ENCODE data around the gene SMC6. TPM values are rescaled to one million over a fixed set of nuclear protein-coding genes. Genes with fewer than 3 reads are reported as not detected.

The SMC6 gene
- total and polyA plus RNA-seq, 10 of the 15 experiments (the other 5 are each of a cell fraction or from before 2014, with no cell fraction given), result 12.8 to 63.8 (median 38.8) TPM

DNA sequence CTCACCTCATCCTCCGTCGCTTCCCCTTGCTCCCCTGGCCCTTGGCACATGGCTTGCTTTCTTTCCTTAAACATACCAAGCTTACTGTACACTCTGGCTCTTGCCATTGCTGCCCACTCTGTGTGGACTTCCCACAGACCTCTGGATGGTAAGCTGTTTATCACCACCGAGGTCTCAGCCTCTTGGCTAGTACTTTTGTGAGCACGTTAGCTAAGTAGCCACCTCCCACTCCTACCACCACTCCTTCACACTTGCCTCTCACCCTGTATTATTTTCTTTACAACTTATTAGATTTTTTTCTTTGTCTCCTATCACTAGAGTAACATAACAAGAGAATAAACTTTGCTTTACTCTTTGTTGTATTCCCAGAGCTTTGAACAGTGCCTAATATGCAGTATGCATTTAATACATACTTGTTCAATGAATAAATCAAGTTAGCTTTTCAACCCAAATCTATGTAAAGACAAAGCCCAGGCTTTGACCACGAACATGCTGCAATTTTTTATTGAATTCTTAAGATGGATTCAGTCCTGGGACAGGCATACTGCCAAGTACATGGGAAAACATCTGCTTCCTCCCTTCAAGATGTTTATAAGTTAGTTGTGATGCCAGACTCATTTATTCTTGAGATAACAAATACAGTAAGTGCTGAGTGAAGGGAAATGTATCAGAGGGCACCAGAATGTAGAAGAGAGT is 37.7 kb upstream of the SMC6 start:
- ChIA-PET POLR2A (no interaction called here), SMC1A (ENCODE audit: uncharacterized antibody, unreplicated experiment) (interaction anchor here (0.7 to 1.8 kb wide), 5 partner anchors 15 to 72 kb away, joined by 3 to 7 read pairs (median 3); no protein-coding TSS in a partner anchor), CTCF (interaction anchor here (0.7 to 1.3 kb wide), 4 partner anchors 9 to 77 kb away, joined by 3 to 5 read pairs (median 3); no protein-coding TSS in a partner anchor), RAD21 (ENCODE audit: unreplicated experiment) (no interaction called here)
- Histone ChIP-seq H3K9ac (ENCODE audit: control insufficient read depth, insufficient read depth, low read length) (no peak overlapping the region), H3K9me3 (replicated peaks; ENCODE audit: control insufficient read depth, insufficient read depth, low read length) (no peaks in the 10 kb centered on the region), H2AFZ (ENCODE audit: control insufficient read depth, low read depth, low read length) (no peak overlapping the region), H3K27ac (ENCODE audit: control insufficient read depth, insufficient read depth) (no peak overlapping the region), H3K4me3 (no peak overlapping the region), H3K79me2 (ENCODE audit: control insufficient read depth, insufficient read depth, low read length) (no peaks in the 10 kb centered on the region), H4K20me1 (ENCODE audit: control insufficient read depth, insufficient read depth) (no peaks in the 10 kb centered on the region), H3K4me2 (ENCODE audit: control insufficient read depth, insufficient read depth) (no peak overlapping the region), H3K36me3 (ENCODE audit: control insufficient read depth in 2 of 2, insufficient read depth in 2 of 2, low read length in 1 of 2) (no peaks in the 10 kb centered on the region), H3K4me1 (ENCODE audit: control insufficient read depth, insufficient read depth, low read length) (no peaks in the 10 kb centered on the region), H3K27me3 (replicated peaks in 1 of 2; ENCODE audit: control insufficient read depth in 2 of 2, insufficient read depth in 2 of 2, low read length in 1 of 2) (no peaks in the 10 kb centered on the region)
- no peak for ATAC-seq
- intact Hi-C loops (cut with micrococcal nuclease; ENCODE audit: unreplicated experiment) (no loop called here), in situ Hi-C loops (cut with MboI) (no loop called here)
- DNase-seq (ENCODE audit: low read depth, low spot score), result no peak
- FAIRE-seq, result no peak
- no TSS peak for BruUV-seq (replicated peaks)
- WGBS (ENCODE audit: insufficient coverage, insufficient replicate concordance, low lambda C conversion rate, missing lambda C conversion rate), result 72% methylated on average over 5 of the region's 5 CpGs
- TF ChIP-seq YY1 (IDR thresholded peaks at IDR 0.05; ENCODE audit: low read depth, low read length) (no peak), NFIC (IDR thresholded peaks at IDR 0.05; ENCODE audit: low read depth, low read length) (no peak), MTA2 (IDR thresholded peaks at IDR 0.05; ENCODE audit: low read depth) (no peak), TCF7 (IDR thresholded peaks at IDR 0.05; ENCODE audit: borderline replicate concordance) (no peak), SIN3A (IDR thresholded peaks at IDR 0.05; ENCODE audit: low read depth, low read length) (no peak), TCF3 (IDR thresholded peaks at IDR 0.05; ENCODE audit: borderline replicate concordance, insufficient read depth, low read depth, low read length) (no peak), RB1 (IDR thresholded peaks at IDR 0.05; ENCODE audit: borderline replicate concordance) (no peak), TCF12 (IDR thresholded peaks at IDR 0.05; ENCODE audit: low read depth, low read length) (no peak), HDGF (IDR thresholded peaks at IDR 0.05) (no peak), KAT2A (conservative IDR thresholded peaks at IDR 0.05; ENCODE audit: control insufficient read depth, low read depth, low read length) (no peak), BACH1 (IDR thresholded peaks at IDR 0.05; ENCODE audit: borderline replicate concordance) (no peak)
- TF ChIP-seq, protein P1, sequence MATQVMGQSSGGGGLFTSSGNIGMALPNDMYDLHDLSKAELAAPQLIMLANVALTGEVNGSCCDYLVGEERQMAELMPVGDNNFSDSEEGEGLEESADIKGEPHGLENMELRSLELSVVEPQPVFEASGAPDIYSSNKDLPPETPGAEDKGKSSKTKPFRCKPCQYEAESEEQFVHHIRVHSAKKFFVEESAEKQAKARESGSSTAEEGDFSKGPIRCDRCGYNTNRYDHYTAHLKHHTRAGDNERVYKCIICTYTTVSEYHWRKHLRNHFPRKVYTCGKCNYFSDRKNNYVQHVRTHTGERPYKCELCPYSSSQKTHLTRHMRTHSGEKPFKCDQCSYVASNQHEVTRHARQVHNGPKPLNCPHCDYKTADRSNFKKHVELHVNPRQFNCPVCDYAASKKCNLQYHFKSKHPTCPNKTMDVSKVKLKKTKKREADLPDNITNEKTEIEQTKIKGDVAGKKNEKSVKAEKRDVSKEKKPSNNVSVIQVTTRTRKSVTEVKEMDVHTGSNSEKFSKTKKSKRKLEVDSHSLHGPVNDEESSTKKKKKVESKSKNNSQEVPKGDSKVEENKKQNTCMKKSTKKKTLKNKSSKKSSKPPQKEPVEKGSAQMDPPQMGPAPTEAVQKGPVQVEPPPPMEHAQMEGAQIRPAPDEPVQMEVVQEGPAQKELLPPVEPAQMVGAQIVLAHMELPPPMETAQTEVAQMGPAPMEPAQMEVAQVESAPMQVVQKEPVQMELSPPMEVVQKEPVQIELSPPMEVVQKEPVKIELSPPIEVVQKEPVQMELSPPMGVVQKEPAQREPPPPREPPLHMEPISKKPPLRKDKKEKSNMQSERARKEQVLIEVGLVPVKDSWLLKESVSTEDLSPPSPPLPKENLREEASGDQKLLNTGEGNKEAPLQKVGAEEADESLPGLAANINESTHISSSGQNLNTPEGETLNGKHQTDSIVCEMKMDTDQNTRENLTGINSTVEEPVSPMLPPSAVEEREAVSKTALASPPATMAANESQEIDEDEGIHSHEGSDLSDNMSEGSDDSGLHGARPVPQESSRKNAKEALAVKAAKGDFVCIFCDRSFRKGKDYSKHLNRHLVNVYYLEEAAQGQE (IDR thresholded peaks at IDR 0.05; ENCODE audit: low read depth, low read length), result no peak
- TF ChIP-seq, protein P2, sequence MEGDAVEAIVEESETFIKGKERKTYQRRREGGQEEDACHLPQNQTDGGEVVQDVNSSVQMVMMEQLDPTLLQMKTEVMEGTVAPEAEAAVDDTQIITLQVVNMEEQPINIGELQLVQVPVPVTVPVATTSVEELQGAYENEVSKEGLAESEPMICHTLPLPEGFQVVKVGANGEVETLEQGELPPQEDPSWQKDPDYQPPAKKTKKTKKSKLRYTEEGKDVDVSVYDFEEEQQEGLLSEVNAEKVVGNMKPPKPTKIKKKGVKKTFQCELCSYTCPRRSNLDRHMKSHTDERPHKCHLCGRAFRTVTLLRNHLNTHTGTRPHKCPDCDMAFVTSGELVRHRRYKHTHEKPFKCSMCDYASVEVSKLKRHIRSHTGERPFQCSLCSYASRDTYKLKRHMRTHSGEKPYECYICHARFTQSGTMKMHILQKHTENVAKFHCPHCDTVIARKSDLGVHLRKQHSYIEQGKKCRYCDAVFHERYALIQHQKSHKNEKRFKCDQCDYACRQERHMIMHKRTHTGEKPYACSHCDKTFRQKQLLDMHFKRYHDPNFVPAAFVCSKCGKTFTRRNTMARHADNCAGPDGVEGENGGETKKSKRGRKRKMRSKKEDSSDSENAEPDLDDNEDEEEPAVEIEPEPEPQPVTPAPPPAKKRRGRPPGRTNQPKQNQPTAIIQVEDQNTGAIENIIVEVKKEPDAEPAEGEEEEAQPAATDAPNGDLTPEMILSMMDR (IDR thresholded peaks at IDR 0.05 in 2 of 3, conservative IDR thresholded peaks at IDR 0.05 in 1 of 3; ENCODE audit: control insufficient read depth in 2 of 3, extremely low read depth in 1 of 3, insufficient read depth in 1 of 3, low read depth in 3 of 3, low read length in 3 of 3), result no peak
- TF ChIP-seq, protein P3, sequence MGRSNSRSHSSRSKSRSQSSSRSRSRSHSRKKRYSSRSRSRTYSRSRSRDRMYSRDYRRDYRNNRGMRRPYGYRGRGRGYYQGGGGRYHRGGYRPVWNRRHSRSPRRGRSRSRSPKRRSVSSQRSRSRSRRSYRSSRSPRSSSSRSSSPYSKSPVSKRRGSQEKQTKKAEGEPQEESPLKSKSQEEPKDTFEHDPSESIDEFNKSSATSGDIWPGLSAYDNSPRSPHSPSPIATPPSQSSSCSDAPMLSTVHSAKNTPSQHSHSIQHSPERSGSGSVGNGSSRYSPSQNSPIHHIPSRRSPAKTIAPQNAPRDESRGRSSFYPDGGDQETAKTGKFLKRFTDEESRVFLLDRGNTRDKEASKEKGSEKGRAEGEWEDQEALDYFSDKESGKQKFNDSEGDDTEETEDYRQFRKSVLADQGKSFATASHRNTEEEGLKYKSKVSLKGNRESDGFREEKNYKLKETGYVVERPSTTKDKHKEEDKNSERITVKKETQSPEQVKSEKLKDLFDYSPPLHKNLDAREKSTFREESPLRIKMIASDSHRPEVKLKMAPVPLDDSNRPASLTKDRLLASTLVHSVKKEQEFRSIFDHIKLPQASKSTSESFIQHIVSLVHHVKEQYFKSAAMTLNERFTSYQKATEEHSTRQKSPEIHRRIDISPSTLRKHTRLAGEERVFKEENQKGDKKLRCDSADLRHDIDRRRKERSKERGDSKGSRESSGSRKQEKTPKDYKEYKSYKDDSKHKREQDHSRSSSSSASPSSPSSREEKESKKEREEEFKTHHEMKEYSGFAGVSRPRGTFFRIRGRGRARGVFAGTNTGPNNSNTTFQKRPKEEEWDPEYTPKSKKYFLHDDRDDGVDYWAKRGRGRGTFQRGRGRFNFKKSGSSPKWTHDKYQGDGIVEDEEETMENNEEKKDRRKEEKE (IDR thresholded peaks at IDR 0.05), result no peak
